Neural progenitor cell (in vitro differentiated cells): ENCODE data around the gene EIF3B.

Experiments
- CTCF ChIP-seq: fragments of 200-600 bp; sonication (generic); IDR thresholded peaks from 2 replicates; pipeline ENCODE4 v1.5.1; 2017; ENCODE audit warnings: antibody characterized with exemption, mild to moderate bottlenecking
- EZH2 ChIP-seq: fragments of 200-600 bp; sonication (generic); IDR thresholded peaks from 2 replicates; pipeline ENCODE4 v1.6.1; 2017; ENCODE audit warnings: antibody characterized with exemption, mild to moderate bottlenecking, moderate library complexity

- TF ChIP-seq CTCF: no peak
- no peak for TF ChIP-seq EZH2
Measured at GRCh38 chr7:2354939-2355704, 495 bp downstream of the EIF3B start.
